Measurements from ENCODE around the gene ZG16. TPM values are rescaled to one million over a fixed set of nuclear protein-coding genes. Genes with fewer than 3 reads are reported as not detected.

Gene ZG16
- total and polyA plus RNA-seq, 2 of the 8 experiments (the other 6 are each of a cell fraction or from before 2014, with no cell fraction given): not detected

- H3K9ac ChIP-seq (replicated peaks in 1 of 4; ENCODE audit: extremely low read depth in 1 of 4, low read depth in 3 of 4, low read length in 3 of 4): no peak overlapping the region
- WGBS, 2 experiments (ENCODE audit: extremely low coverage in 1 of 2, insufficient coverage in 1 of 2, insufficient read length in 1 of 2, insufficient replicate concordance in 2 of 2, low coverage in 1 of 2, low lambda C conversion rate in 2 of 2, missing lambda C conversion rate in 1 of 2): 91% methylated on average over 4 of the region's 11 CpGs; no CpG with 5 or more reads in 1 of the 2 experiments
- H3K56ac ChIP-seq (replicated peaks; ENCODE audit: insufficient read length, low read depth, low read length): no peak overlapping the region
- no peak overlapping the region for H4K5ac ChIP-seq (ENCODE audit: insufficient read length, low read depth, low read length)
- H3K14ac ChIP-seq (ENCODE audit: insufficient read length): no peak overlapping the region
- no peaks in the 10 kb centered on the region for H4K20me1 ChIP-seq (replicated peaks in 1 of 2; ENCODE audit: control insufficient read depth in 1 of 2, insufficient read depth in 2 of 2, low read length in 2 of 2)
- no peak overlapping the region for H3K23ac ChIP-seq (ENCODE audit: insufficient read length)
- no peak overlapping the region for H2BK5ac ChIP-seq (ENCODE audit: low read depth, low read length)
- H3K79me2 ChIP-seq (ENCODE audit: control insufficient read depth in 1 of 2, insufficient read depth in 2 of 2, low read length in 2 of 2): no peaks in the 10 kb centered on the region
- H3K4ac ChIP-seq (replicated peaks; ENCODE audit: insufficient read length, low read depth, low read length): no peak overlapping the region
- 0 out of 7 replicates have a peak, but pooled peaks cover 0 to 3% (median 0%) of the 10 kb centered on the region in 4 experiments for H3K27me3 ChIP-seq (replicated peaks in 1 of 4; ENCODE audit: control insufficient read depth in 3 of 4, extremely low read depth in 1 of 4, insufficient read depth in 3 of 4, low read length in 3 of 4)
- H2AFZ ChIP-seq (ENCODE audit: low read length): no peak overlapping the region
- H3K23me2 ChIP-seq (ENCODE audit: low read depth, low read length): no peaks in the 10 kb centered on the region
- CTCF ChIA-PET (ENCODE audit: partially characterized antibody): no interaction called here
- H3K18ac ChIP-seq (ENCODE audit: extremely low read depth, low read length): no peak overlapping the region
- H2AK5ac ChIP-seq (ENCODE audit: low read depth, low read length): 0 out of 2 replicates have a peak overlapping the region, but pooled peaks have one; percentile 39
- FAIRE-seq: no peak
- POLR2A ChIA-PET (ENCODE audit: partially characterized antibody): no interaction called here
- no peak overlapping the region for H4K91ac ChIP-seq (replicated peaks; ENCODE audit: insufficient read length, low read length)
- H3K27ac ChIP-seq (ENCODE audit: low read depth, low read length): no peak overlapping the region
- DNase-seq (ENCODE audit: low read depth in 1 of 2, low spot score in 2 of 2): no peak
- H3K4me3 ChIP-seq (ENCODE audit: extremely low read depth in 1 of 4, insufficient read depth in 2 of 4, low read depth in 3 of 4, low read length in 4 of 4): no peak overlapping the region
- H3K4me1 ChIP-seq (replicated peaks in 1 of 4; ENCODE audit: control insufficient read depth in 3 of 4, insufficient read depth in 4 of 4, low read length in 3 of 4): peaks cover 0 to 2% (median 0%) of the 10 kb centered on the region in 4 experiments; a peak in 3 of 7 replicates
- H2BK15ac ChIP-seq (ENCODE audit: low read length): no peak overlapping the region
- no peak overlapping the region for H2BK12ac ChIP-seq (ENCODE audit: low read depth, low read length)
- no peaks in the 10 kb centered on the region for H3K36me3 ChIP-seq (ENCODE audit: control insufficient read depth in 2 of 4, insufficient read depth in 4 of 4, low read length in 3 of 4)
- no peak overlapping the region for H2BK120ac ChIP-seq (replicated peaks; ENCODE audit: low read depth, low read length)
- H4K8ac ChIP-seq (ENCODE audit: extremely low read depth, insufficient read depth, low read length): no peak overlapping the region
- H2BK20ac ChIP-seq (ENCODE audit: low read length): no peak overlapping the region
- H3K4me2 ChIP-seq (ENCODE audit: insufficient read depth in 1 of 2, low read depth in 2 of 2, low read length in 2 of 2): no peak overlapping the region
- no peaks in the 10 kb centered on the region for H3K9me3 ChIP-seq (ENCODE audit: insufficient read depth in 2 of 2, low read depth in 1 of 2, low read length in 1 of 2)
- H3K79me1 ChIP-seq (ENCODE audit: low read depth, low read length): no peaks in the 10 kb centered on the region
- TF ChIP-seq KDM4A (IDR thresholded peaks at IDR 0.05; ENCODE audit: low read depth, low read length, severe bottlenecking) (no peak), TCF12 (IDR thresholded peaks at IDR 0.05; ENCODE audit: low read depth, low read length) (no peak), NANOG (IDR thresholded peaks at IDR 0.05; ENCODE audit: insufficient read depth, low read depth, low read length, poor library complexity, severe bottlenecking) (no peak), GTF2F1 (IDR thresholded peaks at IDR 0.05; ENCODE audit: borderline replicate concordance, low read depth, low read length) (no peak)
These were observed 52.7 kb downstream of the ZG16 start for GRCh38 chr16:29830774-29831173.
